SU-DHL-6 (cell line): Measurements from ENCODE around the gene DNAJC27.

ENCODE experiments used
- H2AFZ ChIP-seq: fragments of 200-600 bp; sonication (generic); 2 replicates; pipeline ENCODE4 v1.6.1; 2014; ENCODE audit warnings: low read depth, mild to moderate bottlenecking, moderate library complexity, mixed read lengths, antibody characterized with exemption, low read length; ENCODE audit not compliant: severe bottlenecking
- H3F3A ChIP-seq: fragments of 200-600 bp; shearing (Covaris generic); 2 replicates; pipeline ENCODE4 v1.6.0; 2016; ENCODE audit warnings: antibody characterized with exemption, mild to moderate bottlenecking; ENCODE audit not compliant: insufficient read depth
- H3K27ac ChIP-seq: fragments of 200-600 bp; sonication (generic); 2 replicates; pipeline ENCODE4 v1.5.1; 2016; ENCODE audit warnings: low read depth, mild to moderate bottlenecking, low read length, moderate library complexity, mixed read lengths
- H3K27me3 ChIP-seq: fragments of 200-600 bp; sonication (generic), shearing (Covaris generic); 2 replicates; pipeline ENCODE4 v1.6.0; 2014; ENCODE audit warnings: mild to moderate bottlenecking, low read length
- H3K36me3 ChIP-seq: fragments of 200-600 bp; sonication (generic); 2 replicates; pipeline ENCODE4 v1.6.1; 2014; ENCODE audit warnings: mild to moderate bottlenecking, low read length, mixed read lengths
- H3K4me2 ChIP-seq: fragments of 300-600, 200-600 bp; shearing (Covaris generic), sonication (generic); 2 replicates; pipeline ENCODE4 v1.6.0; 2014; ENCODE audit warnings: low read length, low read depth, mild to moderate bottlenecking; ENCODE audit not compliant: poor library complexity, severe bottlenecking
- H3K4me3 ChIP-seq: fragments of 200-600 bp; sonication (generic); 2 replicates; pipeline ENCODE4 v1.5.1; 2014; ENCODE audit warnings: antibody characterized with exemption, low read length, mild to moderate bottlenecking, mixed read lengths; ENCODE audit not compliant: insufficient read depth, poor library complexity, severe bottlenecking
- H3K79me2 ChIP-seq: fragments of 200-600 bp; sonication (generic); 2 replicates; pipeline ENCODE4 v1.6.1; 2014; ENCODE audit warnings: mild to moderate bottlenecking, low read length, moderate library complexity; ENCODE audit not compliant: insufficient read depth
- H3K9ac ChIP-seq: fragments of 200-600 bp; sonication (generic); 2 replicates; pipeline ENCODE4 v1.7.0; 2014; ENCODE audit warnings: mild to moderate bottlenecking, low read length
- H3K9me2 ChIP-seq: fragments of 200-600 bp; sonication (generic); replicated peaks from 2 replicates; pipeline ENCODE4 v1.6.1; 2014; ENCODE audit warnings: low read length; ENCODE audit not compliant: insufficient read depth
- H3K9me3 ChIP-seq: fragments of 200-600 bp; sonication (generic); 2 replicates; pipeline ENCODE4 v1.6.1; 2014; ENCODE audit warnings: low read length, mixed read lengths; ENCODE audit not compliant: insufficient read depth
- H4K20me1 ChIP-seq: fragments of 200-600 bp; sonication (generic); 2 replicates; pipeline ENCODE4 v1.6.1; 2014; ENCODE audit warnings: low read depth, mild to moderate bottlenecking, antibody characterized with exemption, low read length, moderate library complexity, mixed read lengths
- CTCF ChIP-seq: fragments of 200-600 bp; sonication (generic); IDR thresholded peaks from one replicate; pipeline ENCODE4 v1.5.1; 2017; ENCODE audit warnings: antibody characterized with exemption, mild to moderate bottlenecking, low read length, moderate library complexity; ENCODE audit not compliant: insufficient read depth, poor library complexity, severe bottlenecking
- EZH2phosphoT487 ChIP-seq: fragments of 200-600 bp; sonication (generic), shearing (Covaris generic); conservative IDR thresholded peaks from 2 replicates; pipeline ENCODE4 v1.6.1; 2018; ENCODE audit warnings: mild to moderate bottlenecking, antibody characterized with exemption, low read length, moderate library complexity, mixed read lengths

The DNAJC27 gene

GRCh38 chr2:24961903-24962302, 9.9 kb downstream of the DNAJC27 start:
- Histone ChIP-seq H3K9ac (no peak overlapping the region), H2AFZ (no peak overlapping the region), H3K36me3 (peaks cover under 1% of the 10 kb centered on the region), H3K9me2 (no peaks in the 10 kb centered on the region), H3F3A (no peaks in the 10 kb centered on the region), H3K4me2 (no peak overlapping the region), H3K9me3 (no peaks in the 10 kb centered on the region), H3K27ac (no peak overlapping the region), H3K4me3 (no peak overlapping the region), H3K79me2 (no peaks in the 10 kb centered on the region), H4K20me1 (no peaks in the 10 kb centered on the region), H3K27me3 (no peaks in the 10 kb centered on the region)
- TF ChIP-seq CTCF (no peak), EZH2phosphoT487 (no peak)

GRCh38 chr2:24959761-24960160, 12.0 kb downstream of the DNAJC27 start:
- H3K4me2 ChIP-seq: no peak overlapping the region
- no peaks in the 10 kb centered on the region for H3K79me2 ChIP-seq
- H3K27ac ChIP-seq: no peak overlapping the region
- peaks cover 9% of the 10 kb centered on the region; the same call in 1 of the 2 replicates for H3K9me3 ChIP-seq
- no peaks in the 10 kb centered on the region for H3F3A ChIP-seq
- no peaks in the 10 kb centered on the region for H4K20me1 ChIP-seq
- H3K9ac ChIP-seq: no peak overlapping the region
- no peaks in the 10 kb centered on the region for H3K27me3 ChIP-seq
- H2AFZ ChIP-seq: no peak overlapping the region
- H3K4me3 ChIP-seq: no peak overlapping the region
- peaks cover 22% of the 10 kb centered on the region for H3K36me3 ChIP-seq
- TF ChIP-seq EZH2phosphoT487 (no peak), CTCF (no peak)
- no peaks in the 10 kb centered on the region for H3K9me2 ChIP-seq

- Histone ChIP-seq H3F3A (no peaks in the 10 kb centered on the region), H3K27me3 (no peaks in the 10 kb centered on the region), H3K9me2 (no peaks in the 10 kb centered on the region), H3K9me3 (peaks cover 9% of the 10 kb centered on the region; the same call in 1 of the 2 replicates), H3K4me2 (no peak overlapping the region), H3K27ac (no peak overlapping the region), H3K36me3 (peaks cover 22% of the 10 kb centered on the region), H2AFZ (no peak overlapping the region), H4K20me1 (no peaks in the 10 kb centered on the region), H3K9ac (no peak overlapping the region), H3K79me2 (no peaks in the 10 kb centered on the region), H3K4me3 (no peak overlapping the region)
- TF ChIP-seq EZH2phosphoT487: no peak
- no peak for TF ChIP-seq CTCF
Measured at GRCh38 chr2:24958411-24958935, 13.3 kb downstream of the DNAJC27 start.
